Ovary (tissue), 3 donors: ENCODE data around the gene MED15.

ENCODE experiments used
- CTCF ChIP-seq, 3 donors: fragments of 450-650 bp in 2 of 3; fragments of 200-600 bp in 1 of 3; IDR thresholded peaks; one replicate each; pipeline versions ENCODE4 v1.5.1 to v1.8.0; 2016 to 2022; ENCODE audit warnings: antibody characterized with exemption in 3 of 3, mild to moderate bottlenecking in 1 of 3
- EP300 ChIP-seq: sonication (generic); formaldehyde crosslinking; IDR thresholded peaks from one replicate; pipeline ENCODE4 v1.6.1; 2017; ENCODE audit warnings: antibody characterized with exemption
- POLR2A ChIP-seq: fragments of 450-650 bp; IDR thresholded peaks from one replicate; pipeline ENCODE4 v1.6.1; 2017; ENCODE audit warnings: antibody characterized with exemption, mild to moderate bottlenecking, moderate library complexity
- donor health status: DM: no; HTN: no; CAD: no.

GRCh38 chr22:20562607-20563465 lies 55.4 kb downstream of the MED15 start:
- TF ChIP-seq CTCF (IDR thresholded peaks at IDR 0.05) (no peak), POLR2A (no peak), EP300 (no peak)
